OCI-LY3 (cell line): ENCODE measurements around the gene RMND5A.

Source experiments
- H2AFZ ChIP-seq: fragments of 200-600, 300-600 bp; shearing (Covaris generic); 2 replicates; pipeline ENCODE4 v1.6.0; 2014; ENCODE audit warnings: antibody characterized with exemption, low read depth, low read length
- H3K27ac ChIP-seq: fragments of 200-600, 300-600 bp; sonication (generic); 2 replicates; pipeline ENCODE4 v1.5.1; 2014; ENCODE audit warnings: mild to moderate bottlenecking, low read length, moderate library complexity, mixed read lengths
- H3K27me3 ChIP-seq: fragments of 200-600, 300-600 bp; sonication (generic); 2 replicates; pipeline ENCODE4 v1.6.1; 2014; ENCODE audit warnings: low read depth, low read length, mixed read lengths
- H3K36me3 ChIP-seq: fragments of 200-600, 300-600 bp; sonication (generic); replicated peaks from 2 replicates; pipeline ENCODE3; 2014; ENCODE audit warnings: low read depth, low read length, mixed read lengths
- H3K4me1 ChIP-seq: fragments of 300-600, 200-600 bp; sonication (generic); 2 replicates; pipeline ENCODE4 v1.6.1; 2014; ENCODE audit warnings: low read length, mixed read lengths
- H3K4me2 ChIP-seq: fragments of 200-600, 300-600 bp; sonication (generic); 2 replicates; pipeline ENCODE4 v1.6.1; 2014; ENCODE audit warnings: low read length, mixed read lengths
- H3K4me3 ChIP-seq: fragments of 300-600, 200-600 bp; sonication (generic); 2 replicates; pipeline ENCODE4 v1.5.1; 2014; ENCODE audit warnings: antibody characterized with exemption, mild to moderate bottlenecking, low read length, moderate library complexity
- H3K79me2 ChIP-seq: fragments of 300-600, 200-600 bp; shearing (Covaris generic); 2 replicates; pipeline ENCODE4 v1.6.1; 2014; ENCODE audit warnings: mild to moderate bottlenecking, low read length, mixed read lengths
- H3K9ac ChIP-seq: fragments of 300-600, 200-600 bp; shearing (Covaris generic); 2 replicates; pipeline ENCODE4 v1.6.0; 2014; ENCODE audit warnings: mild to moderate bottlenecking, low read length, moderate library complexity
- H3K9me3 ChIP-seq: fragments of 200-600, 300-600 bp; shearing (Covaris generic); 2 replicates; pipeline ENCODE4 v1.6.1; 2014; ENCODE audit warnings: low read length, mixed read lengths; ENCODE audit not compliant: insufficient read depth
- H4K20me1 ChIP-seq: fragments of 200-600, 300-600 bp; sonication (generic); 2 replicates; pipeline ENCODE4 v1.6.1; 2016; ENCODE audit warnings: low read length, mixed read lengths; ENCODE audit not compliant: insufficient read depth
- CTCF ChIP-seq: fragments of 200-600, 300-600 bp; sonication (generic); IDR thresholded peaks from 2 replicates; pipeline ENCODE4 v1.5.1; 2014; ENCODE audit warnings: antibody characterized with exemption, low read length, low read depth
- EZH2phosphoT487 ChIP-seq: fragments of 200-600 bp; shearing (Covaris generic); IDR thresholded peaks from 2 replicates; pipeline ENCODE4 v1.6.1; 2018; ENCODE audit warnings: antibody characterized with exemption, mixed run types, low read depth

Gene RMND5A

DNA sequence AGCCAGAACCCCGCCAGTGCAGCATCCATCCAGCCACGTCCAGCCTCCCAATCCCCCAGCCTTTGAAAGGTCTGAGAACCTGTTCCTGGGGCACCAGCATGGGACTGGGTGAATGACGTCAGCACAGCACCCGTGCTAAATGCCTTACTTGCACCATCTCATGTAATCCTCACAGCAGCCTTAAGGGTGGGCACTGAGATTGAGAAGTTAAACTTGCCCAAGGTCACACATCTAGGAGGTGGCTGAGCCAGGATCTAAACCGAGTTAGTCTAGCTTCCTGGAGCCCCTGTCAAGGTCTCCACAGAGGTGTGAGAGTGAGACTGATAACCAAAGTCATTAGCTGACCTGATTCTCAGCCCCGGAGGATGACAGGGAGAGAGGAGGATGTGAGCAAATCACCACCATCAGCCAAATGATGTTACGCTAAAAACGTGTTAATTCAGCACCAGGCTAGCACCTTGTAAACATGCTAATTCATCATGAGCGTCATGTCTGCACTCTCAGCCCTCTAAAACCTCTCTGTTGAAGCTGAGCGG lies 66.0 kb downstream of the RMND5A start:
- Histone ChIP-seq H4K20me1 (peaks cover 14% of the 10 kb centered on the region; the same call in 1 of the 2 replicates), H3K27me3 (peaks cover 6% of the 10 kb centered on the region), H2AFZ (no peak overlapping the region), H3K4me2 (no peak overlapping the region), H3K4me3 (no peak overlapping the region), H3K9me3 (no peaks in the 10 kb centered on the region), H3K27ac (no peak overlapping the region), H3K4me1 (peaks cover 38% of the 10 kb centered on the region), H3K36me3 (no peaks in the 10 kb centered on the region), H3K79me2 (no peaks in the 10 kb centered on the region), H3K9ac (no peak overlapping the region)
- TF ChIP-seq EZH2phosphoT487 (no peak), CTCF (no peak)

- no peaks in the 10 kb centered on the region for H3K79me2 ChIP-seq
- TF ChIP-seq CTCF, result no peak
- TF ChIP-seq EZH2phosphoT487, result no peak
- H3K36me3 ChIP-seq, result no peaks in the 10 kb centered on the region
- no peak overlapping the region for H3K4me2 ChIP-seq
- no peak overlapping the region for H3K27ac ChIP-seq
- peaks cover 6% of the 10 kb centered on the region; the same call in 1 of the 2 replicates for H4K20me1 ChIP-seq
- H3K9me3 ChIP-seq, result no peaks in the 10 kb centered on the region
- peaks cover 6% of the 10 kb centered on the region for H3K27me3 ChIP-seq
- peaks cover 22% of the 10 kb centered on the region for H3K4me1 ChIP-seq
- no peak overlapping the region for H3K9ac ChIP-seq
- H3K4me3 ChIP-seq, result no peak overlapping the region
- no peak overlapping the region for H2AFZ ChIP-seq
These were observed 67.6 kb downstream of the RMND5A start for GRCh38 chr2:86787736-86788135.

DNA sequence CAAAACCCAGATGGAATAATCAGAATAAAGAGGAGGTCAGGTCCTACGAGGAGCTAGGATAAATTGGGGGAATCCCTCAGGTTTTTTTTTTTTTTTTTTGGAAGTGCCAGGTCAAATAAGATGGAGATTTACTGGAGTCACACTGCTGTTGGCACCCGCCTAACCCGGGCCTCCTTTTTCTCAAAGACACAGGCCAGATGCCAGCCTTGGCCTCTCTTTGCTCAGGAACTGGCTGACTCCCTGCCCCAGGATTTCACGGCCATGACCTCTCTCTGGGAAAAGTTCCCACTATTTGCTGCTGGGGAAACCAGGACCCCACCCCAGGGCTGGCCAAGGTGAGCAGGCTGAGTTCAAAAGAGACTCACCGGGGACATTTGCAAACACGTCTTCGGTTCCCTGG lies 68.1 kb downstream of the RMND5A start:
- peaks cover 6% of the 10 kb centered on the region; the same call in 1 of the 2 replicates for H4K20me1 ChIP-seq
- no peaks in the 10 kb centered on the region for H3K36me3 ChIP-seq
- peaks cover 18% of the 10 kb centered on the region for H3K4me1 ChIP-seq
- no peaks in the 10 kb centered on the region for H3K9me3 ChIP-seq
- H3K27me3 ChIP-seq, result peaks cover 6% of the 10 kb centered on the region
- no peaks in the 10 kb centered on the region for H3K79me2 ChIP-seq
- no peak overlapping the region for H3K4me3 ChIP-seq
- H3K27ac ChIP-seq, result no peak overlapping the region
- TF ChIP-seq EZH2phosphoT487, result no peak
- TF ChIP-seq CTCF, result no peak
- H2AFZ ChIP-seq, result no peak overlapping the region
- H3K4me2 ChIP-seq, result no peak overlapping the region
- no peak overlapping the region for H3K9ac ChIP-seq

DNA sequence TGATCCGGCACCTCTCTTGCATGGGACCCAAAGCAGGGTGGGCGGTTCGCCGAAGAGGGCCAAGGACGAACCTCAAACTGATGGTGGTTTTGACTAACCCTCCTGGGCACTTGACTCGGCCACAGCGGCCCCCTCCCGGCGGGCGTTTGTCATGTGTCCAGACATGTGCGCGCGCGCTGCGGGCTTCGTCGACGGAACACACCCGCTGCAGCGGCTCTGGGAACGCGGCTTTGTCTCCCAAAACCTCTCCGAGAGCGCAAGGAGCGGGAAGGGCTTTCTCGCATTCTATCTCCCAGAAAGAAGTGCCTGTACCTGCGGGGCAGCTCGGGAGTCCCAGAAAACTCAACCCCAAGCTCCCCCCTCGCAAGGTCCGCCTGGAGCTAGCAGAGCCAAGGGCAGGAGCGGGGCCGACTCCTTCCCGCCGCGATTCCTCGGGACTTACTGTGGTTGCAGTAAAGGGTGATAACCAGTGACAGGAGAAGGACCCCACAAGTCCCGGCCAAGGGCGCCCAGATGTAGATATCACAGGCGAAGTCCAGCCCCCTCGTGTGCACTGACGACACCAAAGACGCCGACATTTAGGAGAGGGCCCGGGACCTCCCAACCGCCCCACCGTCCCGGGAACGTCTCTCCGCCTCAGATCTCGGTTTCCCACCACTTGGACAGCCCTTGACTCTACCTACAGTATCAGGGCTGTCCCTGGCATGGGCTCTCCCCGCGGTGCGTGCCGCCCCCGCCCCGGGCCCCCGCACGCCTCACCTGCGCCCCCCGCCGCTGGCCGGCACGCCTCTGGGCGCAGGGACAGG lies 69.0 kb downstream of the RMND5A start:
- no peak overlapping the region for H3K4me2 ChIP-seq
- no peak overlapping the region for H3K9ac ChIP-seq

More for the DNA sequence above, 69.0 kb downstream of the RMND5A start:
- H3K79me2 ChIP-seq, result no peaks in the 10 kb centered on the region
- H3K27me3 ChIP-seq, result peaks cover 6% of the 10 kb centered on the region
- H3K9me3 ChIP-seq, result no peaks in the 10 kb centered on the region
- no peaks in the 10 kb centered on the region for H3K36me3 ChIP-seq
- H3K27ac ChIP-seq, result no peak overlapping the region
- no peak overlapping the region for H3K4me3 ChIP-seq
- peaks cover 9% of the 10 kb centered on the region for H3K4me1 ChIP-seq
- H4K20me1 ChIP-seq, result no peaks in the 10 kb centered on the region
- TF ChIP-seq CTCF (no peak), EZH2phosphoT487 (no peak)
- H2AFZ ChIP-seq, result no peak overlapping the region
